GM18526 (cell line): ENCODE results near the gene OR13A1.

Experiments used
- POLR2A ChIP-seq: IDR thresholded peaks from 3 replicates; pipeline ENCODE4 v1.6.1; 2011; ENCODE audit not compliant: insufficient read length; ENCODE audit errors: extremely low read depth

OR13A1 gene

GRCh38 chr10:45315508-45315907 lies at the start of gene OR13A1:
Gene OR13A1 (minus strand): TSS chr10:45315608. CDS start chr10:45304422, 11,186 bp downstream.
- no peak for TF ChIP-seq POLR2A

GRCh38 chr10:45355494-45355893 lies 40.1 kb upstream of the OR13A1 start:
- no peak for TF ChIP-seq POLR2A

- no peak for TF ChIP-seq POLR2A
Observed at GRCh38 chr10:45354261-45354660, 38.9 kb upstream of the OR13A1 start.

- no peak for TF ChIP-seq POLR2A
Observed at GRCh38 chr10:45353186-45353585, 37.8 kb upstream of the OR13A1 start.

- TF ChIP-seq POLR2A: no peak
Observed at GRCh38 chr10:45339894-45340293, 24.5 kb upstream of the OR13A1 start.

GRCh38 chr10:45325116-45325515 lies 9.7 kb upstream of the OR13A1 start:
- no peak for TF ChIP-seq POLR2A

GRCh38 chr10:45319702-45320101 lies 4.3 kb upstream of the OR13A1 start:
- TF ChIP-seq POLR2A: no peak

- TF ChIP-seq POLR2A: no peak
Observed at GRCh38 chr10:45313264-45313873, 2.0 kb downstream of the OR13A1 start.

GRCh38 chr10:45308707-45309106 lies 6.7 kb downstream of the OR13A1 start:
- TF ChIP-seq POLR2A: no peak

GRCh38 chr10:45302573-45302972 lies 12.8 kb downstream of the OR13A1 start:
- no peak for TF ChIP-seq POLR2A

- TF ChIP-seq POLR2A: no peak
Observed at GRCh38 chr10:45294681-45295080, 20.7 kb downstream of the OR13A1 start.

- no peak for TF ChIP-seq POLR2A
Observed at GRCh38 chr10:45286980-45287379, 28.4 kb downstream of the OR13A1 start.

- TF ChIP-seq POLR2A: no peak
Observed at GRCh38 chr10:45282061-45282460, 33.3 kb downstream of the OR13A1 start.

GRCh38 chr10:45280113-45280760 lies 35.2 kb downstream of the OR13A1 start:
- no peak for TF ChIP-seq POLR2A

GRCh38 chr10:45279682-45280081 lies 35.7 kb downstream of the OR13A1 start:
- TF ChIP-seq POLR2A: no peak

GRCh38 chr10:45278860-45279498 lies 36.4 kb downstream of the OR13A1 start:
- TF ChIP-seq POLR2A: no peak

GRCh38 chr10:45274364-45274763 lies 41.0 kb downstream of the OR13A1 start:
- no peak for TF ChIP-seq POLR2A

GRCh38 chr10:45265996-45266395 lies 49.4 kb downstream of the OR13A1 start:
- no peak for TF ChIP-seq POLR2A
